Naive thymus-derived CD4-positive, alpha-beta T cell (primary cell): ENCODE results near the gene LEMD2. TPM values are rescaled to one million over a fixed set of nuclear protein-coding genes. Genes with fewer than 3 reads are reported as not detected.

Experiments used
- ATAC-seq: fragments of 150-1000 bp; cut with Tn5 transposase; 2 replicates; pipeline ENCODE4 v1.10.0; 2021; ENCODE audit warnings: mild to moderate bottlenecking, moderate library complexity
- CTCF ChIA-PET: fragments of 350-600 bp; sonication (Branson Sonifier 250); formaldehyde crosslinking; loops from one replicate; lab custom pipeline; 2021; ENCODE audit warnings: antibody characterized with exemption; lab: Charles Lee
- POLR2A ChIA-PET: fragments of 350-600 bp; sonication (Branson Sonifier 250); formaldehyde crosslinking; loops from one replicate; lab custom pipeline; 2021; ENCODE audit warnings: antibody characterized with exemption, inconsistent platforms; lab: Charles Lee
- DNase-seq, 9 donors: peaks; one replicate each; pipeline versions ENCODE4 v3.0.0 to v3.0.0-alpha.2; 2020 to 2022; ENCODE audit warnings: mixed read lengths in 1 of 9
- H3K27ac ChIP-seq: one replicate; pipeline ENCODE4 v1.7.0; 2013; ENCODE audit warnings: mild to moderate bottlenecking, low read depth, low read length, moderate library complexity
- H3K27me3 ChIP-seq, 2 donors: one replicate each; pipeline ENCODE4 v1.7.0; 2013; ENCODE audit warnings: low read length in 2 of 2, mild to moderate bottlenecking in 2 of 2, moderate library complexity in 2 of 2; ENCODE audit not compliant: control insufficient read depth in 2 of 2, insufficient read depth in 2 of 2
- H3K36me3 ChIP-seq, 3 experiments: 1 replicate in 2 of 3; 2 replicates in 1 of 3; pipeline ENCODE4 v1.7.0; 2013; ENCODE audit warnings: low read length in 3 of 3, mild to moderate bottlenecking in 3 of 3, moderate library complexity in 1 of 3; ENCODE audit not compliant: insufficient read depth in 3 of 3, control insufficient read depth in 2 of 3
- H3K4me1 ChIP-seq, 2 donors: one replicate each; pipeline ENCODE4 v1.7.0; 2013; ENCODE audit warnings: low read length in 2 of 2, mild to moderate bottlenecking in 2 of 2, moderate library complexity in 1 of 2; ENCODE audit not compliant: control insufficient read depth in 2 of 2, insufficient read depth in 2 of 2
- H3K4me3 ChIP-seq: 2 replicates; pipeline ENCODE4 v1.7.0; 2013; ENCODE audit warnings: mild to moderate bottlenecking, low read length
- H3K9me3 ChIP-seq, 3 experiments: 1 replicate in 2 of 3; 2 replicates in 1 of 3; pipeline ENCODE4 v1.7.0; 2013; ENCODE audit warnings: low read length in 3 of 3; ENCODE audit not compliant: control insufficient read depth in 2 of 3
- H3K27ac Mint-ChIP-seq, 9 donors: one replicate each; pipeline ENCODE4 v1.8.0; 2020 to 2022; ENCODE audit warnings: mixed read lengths in 9 of 9, mild to moderate bottlenecking in 8 of 9, moderate library complexity in 5 of 9, inconsistent platforms in 2 of 9
- H3K27me3 Mint-ChIP-seq, 5 donors: one replicate each; pipeline ENCODE4 v1.8.0; 2021 to 2022; ENCODE audit warnings: mixed read lengths in 5 of 5, mild to moderate bottlenecking in 1 of 5
- H3K36me3 Mint-ChIP-seq, 5 donors: one replicate each; pipeline ENCODE4 v1.8.0; 2020 to 2022; ENCODE audit warnings: mixed read lengths in 5 of 5, mild to moderate bottlenecking in 3 of 5, inconsistent platforms in 1 of 5
- H3K4me1 Mint-ChIP-seq, 7 donors: one replicate each; pipeline ENCODE4 v1.8.0; 2020 to 2022; ENCODE audit warnings: mixed read lengths in 7 of 7, mild to moderate bottlenecking in 3 of 7, inconsistent platforms in 1 of 7
- H3K4me3 Mint-ChIP-seq, 10 donors: one replicate each; pipeline ENCODE4 v1.8.0; 2020 to 2022; ENCODE audit warnings: mild to moderate bottlenecking in 10 of 10, mixed read lengths in 10 of 10, moderate library complexity in 6 of 10, inconsistent platforms in 2 of 10
- H3K9me3 Mint-ChIP-seq, 11 donors: one replicate each; pipeline ENCODE4 v1.8.0; 2020 to 2022; ENCODE audit warnings: mixed read lengths in 11 of 11, mild to moderate bottlenecking in 4 of 11, inconsistent platforms in 1 of 11, moderate library complexity in 1 of 11
- intact Hi-C, 2 donors: fragments of 100-400 bp; cut with micrococcal nuclease; formaldehyde crosslinking; loops; one replicate each; pipeline ENCODE4 v1.15.1; 2023
- polyA plus RNA-seq, 2 donors: library from polyadenylated mRNA; unstranded; fragments of 300-500 nt; fragmentation: Illumina TruSeq; gene quantifications; one replicate each; pipeline ENCODE4 v1.2.3, GENCODE V29; 2021
- total RNA-seq, 6 experiments: library from RNA in 5 of 6; stranded (reverse) in 5 of 6; gene quantifications; 1 replicate in 5 of 6; 2 replicates in 1 of 6; pipeline ENCODE4 v1.2.3 and lab custom pipeline; 2021 to 2026

The LEMD2 gene
- total and polyA plus RNA-seq, 7 experiments from 2014 or later: 27.0 to 124 (median 104) TPM

GRCh38 chr6:33770124-33770832, 18.7 kb downstream of the LEMD2 start:
- ChIA-PET POLR2A (interaction anchor here (0.9 to 1.6 kb wide), 4 partner anchors 17 to 190 kb away, joined by 3 to 6 read pairs (median 4); partner anchors contain the start of genes BAK1 and LEMD2), CTCF (interaction anchor here (0.5 to 8.8 kb wide), 18 partner anchors 9 to 403 kb away, joined by 3 to 124 read pairs (median 4); partner anchors contain the start of gene UQCC2)
- intact Hi-C loops: loop anchor here (2.0 to 5.0 kb wide), 4 partner anchors 19 to 92 kb away; partner anchors contain the start of gene LEMD2 (in 2 of the 2)
- no peaks in the 10 kb centered on the region for H3K9me3 Mint-ChIP-seq
- Histone ChIP-seq H3K9me3 (no peaks in the 10 kb centered on the region), H3K4me3 (no peak overlapping the region), H3K4me1 (no peaks in the 10 kb centered on the region), H3K27ac (no peak overlapping the region), H3K36me3 (peaks cover 4 to 33% (median 7%) of the 10 kb centered on the region in 3 experiments), H3K27me3 (no peaks in the 10 kb centered on the region)
- no peak overlapping the region for H3K4me3 Mint-ChIP-seq
- H3K27ac Mint-ChIP-seq: peak overlapping the region in 1 of 9 donors; percentile 31
- ATAC-seq (no peak), DNase-seq (no peak)
- H3K27me3 Mint-ChIP-seq: peaks cover 0 to 13% (median 6%) of the 10 kb centered on the region in 5 donors
- peaks cover 0 to 14% (median 3%) of the 10 kb centered on the region in 5 donors for H3K36me3 Mint-ChIP-seq
- H3K4me1 Mint-ChIP-seq: peaks cover 0 to 23% (median 13%) of the 10 kb centered on the region in 7 donors

GRCh38 chr6:33769248-33769821, 19.6 kb downstream of the LEMD2 start:
- Histone ChIP-seq H3K4me3 (no peak overlapping the region), H3K27me3 (no peaks in the 10 kb centered on the region), H3K36me3 (peaks cover 0 to 24% (median 4%) of the 10 kb centered on the region in 3 experiments), H3K9me3 (no peaks in the 10 kb centered on the region), H3K4me1 (no peaks in the 10 kb centered on the region), H3K27ac (no peak overlapping the region)
- no peak for ATAC-seq
- intact Hi-C loops: no loop called here
- H3K4me1 Mint-ChIP-seq: peaks cover 0 to 23% (median 13%) of the 10 kb centered on the region in 7 donors
- CTCF ChIA-PET: interaction anchor here (0.8 to 8.8 kb wide), 11 partner anchors 10 to 386 kb away, joined by 3 to 124 read pairs (median 3); partner anchors contain the start of gene UQCC2
- peaks cover 0 to 9% (median 0%) of the 10 kb centered on the region in 5 donors for H3K36me3 Mint-ChIP-seq
- POLR2A ChIA-PET: interaction anchor here (0.9 to 1.5 kb wide), 3 partner anchors 20 to 189 kb away, joined by 3 to 4 read pairs (median 4); partner anchors contain the start of genes BAK1 and LEMD2
- H3K27me3 Mint-ChIP-seq: peaks cover 0 to 15% (median 6%) of the 10 kb centered on the region in 5 donors
- DNase-seq: no peak
- H3K4me3 Mint-ChIP-seq: no peak overlapping the region
- no peak overlapping the region for H3K27ac Mint-ChIP-seq
- no peaks in the 10 kb centered on the region for H3K9me3 Mint-ChIP-seq

GRCh38 chr6:33768644-33769120, 20.2 kb downstream of the LEMD2 start:
- peak; percentile 37 to 80 (median 57) for DNase-seq
- Mint-ChIP-seq H3K36me3 (peaks cover 0 to 9% (median 0%) of the 10 kb centered on the region in 5 donors), H3K4me1 (peaks cover 0 to 23% (median 13%) of the 10 kb centered on the region in 7 donors), H3K27ac (peak overlapping the region in 2 of 9 donors; percentile 12 to 59), H3K9me3 (no peaks in the 10 kb centered on the region), H3K27me3 (peaks cover 0 to 15% (median 6%) of the 10 kb centered on the region in 5 donors), H3K4me3 (no peak overlapping the region)
- Histone ChIP-seq H3K4me1 (no peaks in the 10 kb centered on the region), H3K9me3 (no peaks in the 10 kb centered on the region), H3K4me3 (no peak overlapping the region), H3K27ac (no peak overlapping the region), H3K27me3 (no peaks in the 10 kb centered on the region), H3K36me3 (peaks cover 0 to 20% (median 1%) of the 10 kb centered on the region in 3 experiments)
- intact Hi-C loops: loop anchor here in 1 of 2 donors (1.0 kb wide), 1 partner anchor 386 kb away; no protein-coding TSS in a partner anchor
- ATAC-seq: peak; percentile 78
- ChIA-PET POLR2A (no interaction called here), CTCF (interaction anchor here (1.5 to 8.8 kb wide), 5 partner anchors 18 to 387 kb away, joined by 3 to 124 read pairs (median 6); partner anchors contain the start of gene UQCC2)

GRCh38 chr6:33766921-33767907, 21.7 kb downstream of the LEMD2 start:
- H3K4me3 Mint-ChIP-seq: no peak overlapping the region
- no peak overlapping the region for H3K27ac Mint-ChIP-seq
- H3K27me3 Mint-ChIP-seq: peaks cover 0 to 15% (median 6%) of the 10 kb centered on the region in 5 donors
- no peak overlapping the region for H3K27ac ChIP-seq
- H3K4me3 ChIP-seq: no peak overlapping the region
- ChIA-PET POLR2A (interaction anchor here (0.6 to 0.9 kb wide), 3 partner anchors 56 to 677 kb away, joined by 3 to 5 read pairs (median 3); partner anchors contain the start of gene UQCC2), CTCF (interaction anchor here (0.6 to 8.8 kb wide), 9 partner anchors 9 to 841 kb away, joined by 3 to 124 read pairs (median 3); partner anchors contain the start of gene UQCC2)
- intact Hi-C loops: no loop called here
- no peaks in the 10 kb centered on the region for H3K4me1 ChIP-seq
- peaks cover 0 to 5% (median 0%) of the 10 kb centered on the region in 3 experiments for H3K36me3 ChIP-seq
- no peaks in the 10 kb centered on the region for H3K9me3 ChIP-seq
- H3K9me3 Mint-ChIP-seq: no peaks in the 10 kb centered on the region
- peaks cover 0 to 14% (median 8%) of the 10 kb centered on the region in 7 donors for H3K4me1 Mint-ChIP-seq
- DNase-seq (no peak), ATAC-seq (no peak)
- no peaks in the 10 kb centered on the region for H3K27me3 ChIP-seq
- H3K36me3 Mint-ChIP-seq: peaks cover 0 to 3% (median 0%) of the 10 kb centered on the region in 5 donors

- Mint-ChIP-seq H3K36me3 (no peaks in the 10 kb centered on the region), H3K9me3 (no peaks in the 10 kb centered on the region), H3K4me3 (no peak overlapping the region), H3K4me1 (peaks cover 0 to 4% (median 0%) of the 10 kb centered on the region in 7 donors), H3K27ac (no peak overlapping the region), H3K27me3 (peaks cover 0 to 15% (median 6%) of the 10 kb centered on the region in 5 donors)
- POLR2A ChIA-PET: no interaction called here
- Histone ChIP-seq H3K4me3 (no peak overlapping the region), H3K9me3 (no peaks in the 10 kb centered on the region), H3K27me3 (no peaks in the 10 kb centered on the region), H3K4me1 (no peaks in the 10 kb centered on the region), H3K27ac (no peak overlapping the region), H3K36me3 (no peaks in the 10 kb centered on the region)
- CTCF ChIA-PET: interaction anchor here (0.9 kb wide), 1 partner anchor 214 kb away, joined by 3 read pairs; no protein-coding TSS in a partner anchor
- ATAC-seq: no peak
- DNase-seq: no peak
- intact Hi-C loops: no loop called here
These were observed 23.6 kb downstream of the LEMD2 start for GRCh38 chr6:33765368-33765767.
